ENCODE results near the gene MMP17. TPM values are rescaled to one million over a fixed set of nuclear protein-coding genes. Genes with fewer than 3 reads are reported as not detected.

Gene MMP17
- total RNA-seq, 1 experiment from 2014 or later, result 0.61 TPM

DNA sequence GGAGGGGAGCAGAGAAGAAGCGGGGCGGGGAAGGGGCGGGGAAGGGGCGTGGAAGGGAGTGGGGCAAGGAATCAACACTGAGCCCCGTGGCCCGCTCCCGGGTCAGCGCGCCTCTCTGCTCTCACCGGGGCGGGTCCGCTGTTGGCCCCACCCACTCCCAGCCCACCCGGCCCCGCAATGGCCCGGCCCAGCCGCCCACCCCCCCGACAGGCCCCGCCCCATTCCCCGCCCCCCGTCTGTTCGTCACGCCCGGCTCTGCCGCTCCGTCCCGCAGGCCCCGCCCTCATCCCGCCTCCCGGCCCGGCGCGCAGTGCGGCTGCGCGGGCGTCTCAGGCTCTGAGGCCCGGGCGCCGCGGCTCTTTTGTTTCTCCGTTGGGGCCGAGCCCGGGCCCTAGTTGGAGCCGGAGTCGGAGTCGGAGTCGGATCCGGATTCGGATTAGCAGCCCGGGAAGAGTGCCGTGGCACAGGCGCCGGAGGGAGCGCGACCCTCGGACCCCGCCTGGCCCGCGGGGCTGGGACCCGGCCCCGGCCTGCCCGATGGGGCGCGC is 66.2 kb downstream of the MMP17 start, which contains the start of gene ULK1:
TSS of gene ULK1 (plus strand) at position 310 of the 548 bp plus-strand sequence. CDS start 380 bp downstream, outside the sequence.
- peaks cover 13% of the 10 kb centered on the region for H3K4me1 Mint-ChIP-seq (ENCODE audit: low read depth, unreplicated experiment)
- peak within 1 kb of the TSS; percentile 76 for H3K27ac Mint-ChIP-seq (ENCODE audit: unreplicated experiment)
- no peak for TF ChIP-seq CTCF (IDR thresholded peaks at IDR 0.05; ENCODE audit: unreplicated experiment)
- H3K36me3 Mint-ChIP-seq (ENCODE audit: insufficient read depth, unreplicated experiment), result peaks cover 29% of the 10 kb centered on the region
- intact Hi-C loops (cut with micrococcal nuclease; ENCODE audit: unreplicated experiment), result no loop called here
- DNase-seq, result peak; percentile 98
- no TSS peak for BruUV-seq (replicated peaks)
- H3K27me3 Mint-ChIP-seq (ENCODE audit: unreplicated experiment), result peaks cover 10% of the 10 kb centered on the region
- H3K4me3 Mint-ChIP-seq (ENCODE audit: low read depth, unreplicated experiment), result peak within 1 kb of the TSS; percentile 80
- no peaks in the 10 kb centered on the region for H3K9me3 Mint-ChIP-seq (ENCODE audit: low read depth, unreplicated experiment)
- CTCF ChIA-PET, result no interaction called here

- peaks cover 29% of the 10 kb centered on the region for H3K36me3 Mint-ChIP-seq (ENCODE audit: insufficient read depth, unreplicated experiment)
- H3K9me3 Mint-ChIP-seq (ENCODE audit: low read depth, unreplicated experiment), result no peaks in the 10 kb centered on the region
- H3K4me3 Mint-ChIP-seq (ENCODE audit: low read depth, unreplicated experiment), result peak overlapping the region; percentile 80
- peaks cover 8% of the 10 kb centered on the region for H3K4me1 Mint-ChIP-seq (ENCODE audit: low read depth, unreplicated experiment)
- intact Hi-C loops (cut with micrococcal nuclease; ENCODE audit: unreplicated experiment), result no loop called here
- peaks cover 3% of the 10 kb centered on the region for H3K27me3 Mint-ChIP-seq (ENCODE audit: unreplicated experiment)
- no peak for TF ChIP-seq CTCF (IDR thresholded peaks at IDR 0.05; ENCODE audit: unreplicated experiment)
- DNase-seq, result no peak
- H3K27ac Mint-ChIP-seq (ENCODE audit: unreplicated experiment), result peak overlapping the region; percentile 76
- no TSS peak for BruUV-seq (replicated peaks)
- CTCF ChIA-PET, result no interaction called here
These were observed 66.9 kb downstream of the MMP17 start for GRCh38 chr12:131894981-131895639.

- BruUV-seq (replicated peaks), result no TSS peak
- DNase-seq, result no peak
These were observed 67.5 kb downstream of the MMP17 start for GRCh38 chr12:131895640-131896079.

More at GRCh38 chr12:131895640-131896079, 67.5 kb downstream of the MMP17 start:
- Mint-ChIP-seq H3K27ac (ENCODE audit: unreplicated experiment) (peak overlapping the region; percentile 76), H3K36me3 (ENCODE audit: insufficient read depth, unreplicated experiment) (peaks cover 33% of the 10 kb centered on the region), H3K4me3 (ENCODE audit: low read depth, unreplicated experiment) (peak overlapping the region; percentile 80), H3K4me1 (ENCODE audit: low read depth, unreplicated experiment) (peaks cover 8% of the 10 kb centered on the region), H3K9me3 (ENCODE audit: low read depth, unreplicated experiment) (no peaks in the 10 kb centered on the region), H3K27me3 (ENCODE audit: unreplicated experiment) (no peaks in the 10 kb centered on the region)
- CTCF ChIA-PET, result no interaction called here
- intact Hi-C loops (cut with micrococcal nuclease; ENCODE audit: unreplicated experiment), result no loop called here
- no peak for TF ChIP-seq CTCF (IDR thresholded peaks at IDR 0.05; ENCODE audit: unreplicated experiment)

Data from Calu3 (cell line).